Fibroblast of the conjunctiva (primary cell): Measurements from ENCODE around the gene UTP25.
"Not testable (repeated sequence)": the region's sequence is repeated elsewhere in the genome, so short reads cannot be mapped to it uniquely, and the experiment has no call there.

Experiments used
- DNase-seq: peaks from one replicate; pipeline ENCODE4 v3.0.0-alpha.2; 2010; ENCODE audit warnings: low read depth

The UTP25 gene

DNA sequence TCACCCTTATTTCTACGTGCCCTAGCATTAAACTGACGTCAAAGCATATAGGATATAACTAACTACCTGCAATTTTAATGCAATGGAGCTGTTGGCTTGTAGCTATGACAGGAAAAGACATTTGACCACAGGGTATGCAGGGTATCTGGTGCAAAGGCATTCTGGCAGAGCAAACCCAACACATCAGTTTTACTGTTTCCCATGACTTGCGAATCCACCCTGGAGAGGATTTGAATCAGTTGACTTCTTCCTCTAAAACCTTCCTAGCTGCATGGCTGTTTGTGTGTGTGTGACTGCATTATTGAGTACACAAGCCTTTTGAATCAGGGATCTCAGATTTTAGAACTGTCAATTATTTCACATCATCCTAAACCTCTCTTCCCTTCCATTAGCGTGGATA, 68.6 kb downstream of the UTP25 start:
- no peak for DNase-seq

DNA sequence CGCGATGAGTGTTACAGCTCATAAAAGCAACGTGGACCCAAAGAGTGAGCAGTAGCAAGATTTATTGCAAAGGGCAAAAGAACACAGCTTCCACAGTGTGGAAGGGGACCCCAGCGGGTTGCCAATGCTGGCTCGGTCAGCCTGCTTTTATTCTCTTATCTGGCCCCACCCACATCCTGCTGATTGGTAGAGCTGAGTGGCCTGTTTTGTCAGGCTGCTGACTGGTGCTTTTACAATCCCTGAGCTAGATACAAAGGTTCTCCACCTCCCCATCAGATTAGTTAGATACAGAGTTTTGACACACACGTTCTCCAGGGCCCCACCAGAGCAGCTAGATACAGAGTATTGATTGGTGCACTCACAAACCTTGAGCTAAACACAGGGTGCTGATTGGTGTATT, 70.5 kb downstream of the UTP25 start:
- not testable (repeated sequence) for DNase-seq

DNA sequence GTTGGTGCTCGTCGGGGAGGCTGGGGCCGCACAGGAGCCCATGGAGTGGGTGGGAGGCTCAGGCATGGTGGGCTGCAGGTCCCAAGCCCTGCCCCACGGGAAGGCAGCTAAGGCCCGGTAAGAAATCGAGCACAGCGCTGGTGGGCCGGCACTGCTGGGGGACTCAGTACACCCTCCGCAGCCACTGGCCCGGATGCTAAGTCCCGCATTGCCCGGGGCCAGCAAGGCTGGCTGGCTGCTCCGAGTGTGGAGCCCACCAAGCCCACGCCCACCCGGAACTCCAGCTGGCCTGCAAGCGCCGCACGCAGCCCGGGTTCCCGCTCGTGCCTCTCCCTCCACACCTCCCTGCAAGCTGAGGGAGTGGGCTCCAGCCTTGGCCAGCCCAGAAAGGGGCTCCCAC, 71.1 kb downstream of the UTP25 start:
- not testable (repeated sequence) for DNase-seq

DNA sequence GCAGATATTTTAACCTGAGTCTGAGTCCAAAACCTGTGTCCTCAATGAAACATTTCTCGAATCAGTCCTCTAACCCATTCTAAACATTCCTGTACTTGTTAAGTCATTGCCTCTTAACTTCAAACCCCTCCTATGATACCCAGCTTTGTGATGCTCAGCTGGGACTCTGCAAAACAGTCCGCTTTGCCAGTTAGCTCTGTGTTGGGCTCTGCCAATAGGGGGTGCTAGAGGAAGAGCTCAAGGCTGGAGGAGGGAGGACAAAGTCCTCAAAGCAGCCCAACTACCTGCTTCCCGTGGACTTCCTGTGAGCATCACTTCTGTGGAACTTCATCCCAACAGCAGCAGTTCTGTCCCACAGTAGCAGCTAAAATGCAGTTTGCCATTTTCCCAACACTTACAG, 72.2 kb downstream of the UTP25 start:
- DNase-seq, result no peak

DNA sequence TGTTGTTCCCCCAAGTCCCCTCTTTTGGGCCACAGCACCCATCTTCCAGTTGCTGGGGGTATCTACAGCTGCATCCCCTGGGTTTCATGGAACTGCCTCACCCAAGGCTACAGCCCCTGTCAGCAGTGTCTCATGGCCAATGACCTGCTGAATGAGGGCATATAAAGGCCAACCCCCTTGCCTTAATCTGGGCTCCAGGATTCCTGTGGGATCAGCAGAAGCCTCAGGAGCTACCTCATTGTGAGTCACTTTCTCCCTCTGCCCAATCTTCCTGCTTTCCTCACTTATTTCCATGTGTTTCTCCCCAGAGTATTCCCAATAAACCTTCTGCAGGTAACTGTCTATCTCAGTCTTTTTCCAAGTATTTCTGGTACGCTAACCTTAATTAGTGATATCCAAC, 73.0 kb downstream of the UTP25 start:
- DNase-seq, result no peak

DNA sequence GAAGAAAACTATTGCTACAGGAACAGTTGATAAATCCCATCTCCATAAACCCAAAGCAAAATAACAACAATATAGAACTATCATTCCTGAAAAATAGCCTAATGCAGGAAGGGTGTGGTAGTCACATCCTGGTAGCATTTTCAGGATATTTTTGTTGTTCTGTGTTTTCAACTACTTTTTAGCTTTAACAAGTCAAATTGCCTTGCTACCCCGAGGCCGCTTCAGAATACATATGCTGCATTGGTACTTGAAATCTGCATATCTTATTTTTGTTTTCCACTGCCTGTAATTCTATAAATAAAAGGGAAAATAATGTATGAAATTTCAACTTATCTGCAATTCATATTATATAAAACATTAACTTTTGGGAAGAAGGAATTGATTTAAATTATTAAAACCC, 73.4 kb downstream of the UTP25 start:
- DNase-seq, result no peak

DNA sequence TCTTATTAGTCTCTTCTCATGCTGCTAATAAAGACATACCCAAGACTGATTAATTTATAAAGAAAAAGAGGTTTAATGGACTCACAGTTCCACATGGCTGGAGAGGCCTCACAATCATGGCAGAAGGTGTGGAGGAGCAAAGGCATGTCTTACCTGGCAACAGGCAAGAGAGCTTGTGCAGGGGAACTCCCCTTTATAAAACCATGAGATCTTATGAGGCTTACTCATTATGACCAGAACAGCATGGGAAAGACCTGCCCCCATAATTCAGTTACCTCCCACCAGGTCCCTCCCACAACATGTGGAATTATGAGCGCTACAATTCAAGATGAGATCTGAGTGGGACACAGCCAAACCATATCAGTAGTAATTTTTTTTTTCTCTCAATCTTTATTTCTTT, 77.0 kb downstream of the UTP25 start:
- not testable (repeated sequence) for DNase-seq
